ENCODE measurements around the gene TP53TG5. TPM values are rescaled to one million over a fixed set of nuclear protein-coding genes. Genes with fewer than 3 reads are reported as not detected.

The TP53TG5 gene
- total and polyA plus RNA-seq, 2 experiments from 2014 or later, result not detected

- Histone ChIP-seq H3K36me3 (ENCODE audit: insufficient read depth) (peaks cover 11% of the 10 kb centered on the region), H3K4me1 (ENCODE audit: insufficient read depth) (no peaks in the 10 kb centered on the region), H3K4me2 (no peak overlapping the region), H2AFZ (no peak overlapping the region), H3K9me2 (ENCODE audit: insufficient read depth) (no peaks in the 10 kb centered on the region), H3K4me3 (no peak overlapping the region), H4K20me1 (replicated peaks; ENCODE audit: insufficient read depth) (0 out of 2 replicates have a peak, but pooled peaks cover 4% of the 10 kb centered on the region), H3K27me3 (ENCODE audit: insufficient read depth) (no peaks in the 10 kb centered on the region), H3K27ac (ENCODE audit: low read depth) (no peak overlapping the region), H3K79me2 (replicated peaks; ENCODE audit: insufficient read depth) (no peaks in the 10 kb centered on the region), H3F3A (replicated peaks; ENCODE audit: low read depth) (no peaks in the 10 kb centered on the region)
- peaks cover 53% of the 10 kb centered on the region for H3K36me3 Mint-ChIP-seq (ENCODE audit: low read depth)
- H3K27ac Mint-ChIP-seq, result no peak overlapping the region
- TF ChIP-seq REST (IDR thresholded peaks at IDR 0.05; ENCODE audit: unreplicated experiment), result no peak
- TF ChIP-seq ZNF114 (CRISPR knock-in tag; IDR thresholded peaks at IDR 0.05), result no peak
- TF ChIP-seq STAT1 (IDR thresholded peaks at IDR 0.05; ENCODE audit: unreplicated experiment), result no peak
- no peak for TF ChIP-seq CREB1 (CRISPR knock-in tag; IDR thresholded peaks at IDR 0.05; ENCODE audit: low read depth)
- TF ChIP-seq ZNF331 (CRISPR knock-in tag; IDR thresholded peaks at IDR 0.05; ENCODE audit: low read depth), result no peak
- no peak for TF ChIP-seq CTCF (conservative IDR thresholded peaks at IDR 0.05; ENCODE audit: low read depth in 2 of 2)
- no peak for TF ChIP-seq EZH2 (IDR thresholded peaks at IDR 0.05; ENCODE audit: low read depth, unreplicated experiment)
- TF ChIP-seq JUNB (IDR thresholded peaks at IDR 0.05; ENCODE audit: unreplicated experiment), result no peak
- no peak for TF ChIP-seq EZH2phosphoT487 (IDR thresholded peaks at IDR 0.05; ENCODE audit: unreplicated experiment)
- no peak for TF ChIP-seq NANOG (IDR thresholded peaks at IDR 0.05; ENCODE audit: borderline replicate concordance)
- TF ChIP-seq POLR2AphosphoS5 (IDR thresholded peaks at IDR 0.05; ENCODE audit: low read depth), result no peak
- no peak for DNase-seq (ENCODE audit: low spot score)
- ATAC-seq, result no peak
- H3K4me3 Mint-ChIP-seq, result no peak overlapping the region
- no peaks in the 10 kb centered on the region for H3K4me1 Mint-ChIP-seq
- peaks cover 4% of the 10 kb centered on the region for H3K27me3 Mint-ChIP-seq (ENCODE audit: insufficient read depth, low read depth, poor library complexity)
- no peaks in the 10 kb centered on the region for H3K9me3 Mint-ChIP-seq
Measured at GRCh38 chr20:45423700-45424099, 45.6 kb upstream of the TP53TG5 start.

- Histone ChIP-seq H3K27ac (ENCODE audit: low read depth) (no peak overlapping the region), H3K4me3 (no peak overlapping the region), H3K4me1 (ENCODE audit: insufficient read depth) (peaks cover 8% of the 10 kb centered on the region; the same call in 1 of the 2 replicates), H3K4me2 (no peak overlapping the region), H3F3A (replicated peaks; ENCODE audit: low read depth) (no peaks in the 10 kb centered on the region), H4K20me1 (replicated peaks; ENCODE audit: insufficient read depth) (peaks cover 11% of the 10 kb centered on the region; the same call in 1 of the 2 replicates), H3K36me3 (ENCODE audit: insufficient read depth) (peaks cover 11% of the 10 kb centered on the region), H2AFZ (no peak overlapping the region), H3K79me2 (replicated peaks; ENCODE audit: insufficient read depth) (peaks cover 17% of the 10 kb centered on the region), H3K27me3 (ENCODE audit: insufficient read depth) (no peaks in the 10 kb centered on the region), H3K9me2 (ENCODE audit: insufficient read depth) (no peaks in the 10 kb centered on the region)
- H3K4me1 Mint-ChIP-seq, result peaks cover 8% of the 10 kb centered on the region
- ATAC-seq (no peak), DNase-seq (ENCODE audit: low spot score) (no peak)
- H3K36me3 Mint-ChIP-seq (ENCODE audit: low read depth), result peaks cover 49% of the 10 kb centered on the region
- H3K27ac Mint-ChIP-seq, result no peak overlapping the region
- H3K27me3 Mint-ChIP-seq (ENCODE audit: insufficient read depth, low read depth, poor library complexity), result peaks cover 4% of the 10 kb centered on the region
- H3K4me3 Mint-ChIP-seq, result no peak overlapping the region
- no peaks in the 10 kb centered on the region for H3K9me3 Mint-ChIP-seq
- TF ChIP-seq NANOG (IDR thresholded peaks at IDR 0.05; ENCODE audit: borderline replicate concordance) (no peak), POLR2AphosphoS5 (IDR thresholded peaks at IDR 0.05; ENCODE audit: low read depth) (no peak), ZNF462 (CRISPR knock-in tag; IDR thresholded peaks at IDR 0.05) (no peak)
Measured at GRCh38 chr20:45420125-45420524, 42.0 kb upstream of the TP53TG5 start.

Measured in GM23338 (cell line).